ENCODE measurements around the gene DGKB.

DGKB gene

GRCh38 chr7:14902589-14903067 is at the start of gene DGKB:
Gene DGKB (minus strand): TSS chr7:14902751.
- peak; percentile 93 for DNase-seq

- DNase-seq = no peak
These were observed 47.5 kb upstream of the DGKB start for GRCh38 chr7:14950013-14950412.

- DNase-seq = no peak
These were observed 35.6 kb upstream of the DGKB start for GRCh38 chr7:14938181-14938580.

DNA sequence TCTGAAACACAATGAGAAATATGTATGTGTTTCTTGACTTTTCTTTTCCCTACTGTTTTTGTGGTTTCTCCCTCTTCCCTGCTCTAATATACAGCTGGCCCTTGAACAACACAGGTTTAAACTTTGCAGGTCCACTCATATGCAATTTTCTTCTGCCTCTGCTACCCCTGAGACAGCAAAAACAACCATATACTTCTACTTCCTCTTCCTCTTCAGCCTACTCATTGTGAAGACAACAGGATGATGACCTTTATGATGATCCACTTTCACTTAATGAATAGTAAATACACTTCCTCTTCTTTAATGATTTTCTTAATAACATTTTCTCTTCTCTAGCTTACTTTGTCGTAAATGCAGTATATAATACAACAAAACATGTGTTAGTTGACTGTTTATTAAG is 35.0 kb upstream of the DGKB start:
- DNase-seq = no peak

DNA sequence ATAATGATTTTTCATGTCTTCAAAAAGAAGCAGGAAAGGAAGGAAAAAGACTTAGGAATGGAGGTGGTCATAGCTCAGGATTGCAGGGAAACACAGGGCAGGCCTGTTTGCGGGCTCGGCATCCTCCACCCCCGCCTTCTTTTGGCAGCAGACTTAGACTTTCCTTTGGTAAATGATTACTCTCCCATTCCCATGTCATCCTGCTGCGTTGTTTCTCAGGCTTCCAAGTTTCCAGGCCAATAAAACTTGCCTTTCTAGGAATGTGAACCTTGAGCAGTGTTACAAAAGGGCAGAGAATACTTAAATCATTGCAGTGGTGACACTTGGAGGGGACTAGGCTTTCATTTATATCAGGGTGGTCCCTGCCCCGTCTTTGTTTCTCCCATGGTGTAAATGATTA is 34.0 kb upstream of the DGKB start:
- no peak for DNase-seq

GRCh38 chr7:14934839-14935238 is 32.3 kb upstream of the DGKB start:
- peak; percentile 46 for DNase-seq

DNA sequence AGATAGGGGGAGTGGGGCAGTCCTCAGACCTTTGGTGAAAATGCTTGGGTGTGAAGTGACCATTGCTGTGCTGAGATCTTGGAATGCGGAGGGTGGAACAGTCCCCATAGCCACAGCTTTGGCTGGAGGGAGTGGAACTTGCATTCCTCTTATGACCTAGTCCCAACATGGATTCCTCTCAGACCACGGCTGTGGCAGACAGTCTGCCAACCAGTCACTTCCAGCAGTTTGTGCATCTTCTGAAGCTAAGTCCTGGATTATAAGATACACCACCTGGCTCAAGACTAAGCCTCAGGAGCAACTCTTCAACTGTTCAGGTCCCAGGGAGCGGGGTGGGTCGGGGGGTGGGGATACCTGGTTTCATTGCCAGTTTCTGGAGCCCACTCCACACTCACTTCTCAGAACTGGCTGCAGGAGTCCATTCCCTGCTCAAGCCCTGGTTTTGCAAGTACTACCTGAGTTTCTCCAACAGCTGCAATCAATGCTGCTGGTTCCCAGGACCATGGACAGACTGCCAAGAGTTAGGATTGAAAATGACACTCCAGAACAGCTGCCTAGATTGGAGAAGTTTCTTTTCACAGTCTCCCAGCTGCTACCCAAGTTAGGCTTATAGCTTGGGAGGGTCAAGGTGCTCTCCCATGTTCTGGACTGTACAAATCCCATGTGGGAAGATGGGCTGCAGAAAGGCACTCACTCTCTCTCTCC is 29.1 kb upstream of the DGKB start:
- no peak for DNase-seq

DNA sequence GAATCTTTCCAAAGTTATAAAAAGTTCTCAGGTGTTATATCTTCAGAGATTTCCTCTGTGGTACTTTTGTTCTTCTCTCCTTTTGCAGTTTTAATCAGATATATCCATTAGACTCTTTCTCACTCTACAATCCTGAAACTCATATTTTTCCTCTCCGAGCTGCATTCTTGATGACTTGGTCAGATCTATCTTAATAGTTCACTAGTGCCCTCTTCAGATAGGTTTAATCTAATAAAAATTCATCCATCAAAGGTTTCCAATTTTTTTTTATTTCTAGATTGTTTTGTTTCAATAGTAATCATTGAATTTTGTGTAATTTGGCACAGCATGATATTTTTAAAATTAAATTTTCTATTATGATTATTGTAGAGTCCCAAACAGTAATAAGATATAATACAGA is 21.8 kb upstream of the DGKB start:
- no peak for DNase-seq

- no peak for DNase-seq
These were observed 8.5 kb upstream of the DGKB start for GRCh38 chr7:14911077-14911476.

GRCh38 chr7:14908697-14909096 is 6.1 kb upstream of the DGKB start:
- DNase-seq = no peak

- peak; percentile 70 for DNase-seq
These were observed 3.2 kb upstream of the DGKB start for GRCh38 chr7:14905764-14906163.

DNA sequence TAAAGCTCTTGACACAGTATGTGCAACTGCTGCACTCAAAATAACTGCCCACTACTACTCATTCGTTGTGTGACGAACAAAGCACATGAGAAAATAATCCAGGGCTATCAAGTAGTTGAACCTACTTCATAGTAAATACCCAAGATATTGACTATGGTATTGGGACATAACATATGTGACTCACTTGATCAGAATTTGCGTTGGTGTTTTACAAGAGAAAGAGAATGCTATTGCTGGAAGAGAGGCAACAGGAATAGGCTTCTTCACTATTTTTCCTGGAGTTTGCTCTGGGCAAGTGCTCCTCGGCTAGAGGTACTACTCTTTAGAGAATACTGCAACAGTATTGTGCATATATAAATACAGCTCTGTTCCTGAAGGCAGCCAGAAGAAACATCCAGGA is 2.5 kb downstream of the DGKB start:
- peak; percentile 78 for DNase-seq

DNA sequence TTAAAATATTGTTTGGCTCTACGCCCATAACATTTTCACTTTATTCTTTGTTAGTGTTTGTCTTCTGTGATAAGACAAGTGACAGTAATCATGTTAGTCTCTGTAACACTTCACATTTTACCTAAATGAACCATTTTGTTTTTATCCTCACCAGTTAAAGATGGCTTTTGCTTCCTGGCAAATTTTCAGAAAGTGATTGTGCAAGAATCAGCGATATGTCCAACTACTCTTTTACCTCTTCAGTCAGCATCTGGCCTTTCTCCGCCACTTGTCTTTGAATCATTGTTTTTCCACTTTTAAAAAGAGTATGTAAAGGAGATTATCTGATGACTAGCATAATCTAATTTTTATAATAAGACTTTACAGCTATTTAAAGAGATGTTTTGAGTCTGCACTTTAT is 3.5 kb downstream of the DGKB start:
- DNase-seq = peak; percentile 93

GRCh38 chr7:14896461-14896860 is 6.1 kb downstream of the DGKB start:
- no peak for DNase-seq

DNA sequence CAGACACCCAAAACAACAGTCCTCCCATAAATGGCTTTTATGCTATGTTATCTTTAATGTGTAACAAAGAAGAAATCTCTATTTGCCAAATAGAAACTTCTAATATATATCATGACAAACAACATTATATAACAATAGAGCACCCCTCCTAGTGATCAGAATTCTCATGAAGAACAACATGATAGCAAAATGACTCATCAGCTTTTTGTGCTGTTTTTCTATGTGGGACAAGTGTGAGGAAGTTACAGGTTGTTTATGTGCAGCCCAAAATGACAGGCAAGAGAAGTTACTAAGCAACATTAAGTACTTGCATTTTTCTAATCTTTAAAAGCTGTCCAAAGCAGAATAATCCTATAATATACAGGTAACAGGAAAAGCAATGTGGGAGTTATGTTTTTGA is 7.7 kb downstream of the DGKB start:
- no peak for DNase-seq

DNA sequence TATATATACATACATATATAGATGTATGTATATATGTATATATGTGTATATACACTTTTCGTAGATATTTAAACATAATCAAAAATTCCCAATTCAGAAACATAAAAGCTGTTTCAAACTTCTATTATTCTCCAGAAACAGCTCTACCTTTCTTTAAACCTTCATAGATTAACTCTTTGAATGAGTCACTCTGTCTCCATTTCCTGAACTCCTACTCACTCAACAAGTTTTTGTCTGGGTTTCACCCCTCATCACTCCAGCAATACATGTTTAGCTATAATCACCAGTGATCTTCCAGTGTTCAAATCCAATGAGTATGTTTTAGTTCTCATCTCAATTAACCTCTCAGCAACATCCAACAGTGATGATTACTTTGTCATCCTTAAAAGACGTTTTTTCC is 9.6 kb downstream of the DGKB start:
- no peak for DNase-seq

DNA sequence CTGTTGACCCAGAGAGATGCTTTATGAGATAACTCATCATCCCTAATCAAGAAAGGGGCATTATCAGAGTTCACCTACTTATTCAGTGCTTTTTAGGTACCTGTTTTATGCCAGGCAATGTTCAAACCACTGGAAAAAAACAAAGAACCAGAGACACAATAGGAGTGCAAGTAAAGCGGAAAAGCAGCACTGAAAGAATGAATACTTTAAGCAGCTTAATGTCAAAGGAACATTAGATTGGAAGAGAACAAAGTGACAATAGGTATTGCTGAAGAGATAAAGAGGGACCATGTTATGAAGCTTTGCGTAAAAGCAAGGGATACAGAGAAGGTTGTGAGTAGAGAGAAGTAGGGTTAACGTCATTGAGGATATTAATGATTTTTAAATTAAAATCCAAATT is 11.3 kb downstream of the DGKB start:
- DNase-seq = no peak

GRCh38 chr7:14888962-14889361 is 13.6 kb downstream of the DGKB start:
- no peak for DNase-seq

DNA sequence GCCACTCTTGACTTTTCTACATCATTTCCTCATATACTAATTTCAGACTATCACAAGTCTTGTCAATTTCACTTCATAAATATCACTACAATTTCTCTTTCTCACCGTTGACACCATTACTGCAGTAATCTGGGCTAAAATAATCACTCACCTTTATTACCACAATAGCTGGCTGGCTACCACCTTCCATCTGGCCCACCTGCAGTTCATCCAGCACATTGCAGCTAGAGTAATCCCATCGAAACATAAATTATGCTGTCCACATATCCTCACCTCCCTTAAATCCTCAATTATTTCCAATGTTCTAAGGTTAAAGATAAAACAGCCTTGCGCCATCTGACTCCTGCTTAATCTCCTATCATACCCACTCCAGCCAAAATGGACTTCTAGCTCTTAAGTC is 16.0 kb downstream of the DGKB start:
- DNase-seq = no peak

- no peak for DNase-seq
These were observed 26.5 kb downstream of the DGKB start for GRCh38 chr7:14875941-14876587.

DNA sequence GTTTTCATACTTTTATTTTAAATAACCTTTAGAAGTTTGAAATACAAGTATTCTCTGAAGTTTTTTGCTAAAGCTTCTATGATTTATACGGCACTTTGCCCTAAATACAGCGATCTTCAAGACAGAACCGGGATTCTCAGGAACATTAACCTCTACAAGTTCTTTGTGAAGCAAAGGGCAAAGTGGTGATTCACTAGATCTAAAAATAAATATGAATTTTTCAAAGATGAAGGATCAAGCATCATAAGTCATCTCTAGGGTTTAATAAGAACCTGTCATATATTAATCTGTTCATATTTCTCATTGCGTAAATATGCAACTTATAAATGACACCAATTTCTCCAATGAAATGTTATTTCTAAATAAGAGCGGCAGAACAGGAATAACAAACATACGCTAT is 30.7 kb downstream of the DGKB start:
- no peak for DNase-seq

GRCh38 chr7:14870394-14870793 is 32.2 kb downstream of the DGKB start:
- DNase-seq = no peak

DNA sequence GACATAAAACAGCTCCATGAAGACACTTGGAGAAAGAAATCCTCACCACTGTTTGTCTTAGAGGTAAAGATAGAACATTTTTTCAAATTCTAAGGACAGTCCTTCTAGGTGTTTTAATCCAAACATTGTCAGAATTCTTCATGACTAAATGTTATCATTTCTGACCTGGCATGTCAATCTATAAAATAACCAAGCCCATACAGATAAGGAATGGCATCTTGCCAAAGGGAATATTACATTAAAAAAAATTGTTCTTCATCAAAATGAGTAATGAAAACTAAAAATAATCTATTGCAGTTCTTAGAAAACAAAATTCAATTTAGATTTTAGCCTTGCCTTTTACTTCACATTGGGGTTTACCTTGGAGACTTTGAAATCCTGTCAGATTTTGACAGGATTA is 33.6 kb downstream of the DGKB start:
- no peak for DNase-seq

GRCh38 chr7:14861456-14861855 is 41.1 kb downstream of the DGKB start:
- DNase-seq = no peak

GRCh38 chr7:14859267-14859666 is 43.3 kb downstream of the DGKB start:
- no peak for DNase-seq
